ENCODE results near the gene LMO2. TPM values are rescaled to one million over a fixed set of nuclear protein-coding genes. Genes with fewer than 3 reads are reported as not detected.

Gene LMO2
- total and polyA plus RNA-seq, 2 of the 13 experiments (the other 11 are each of a cell fraction or from before 2014, with no cell fraction given): not detected

DNA sequence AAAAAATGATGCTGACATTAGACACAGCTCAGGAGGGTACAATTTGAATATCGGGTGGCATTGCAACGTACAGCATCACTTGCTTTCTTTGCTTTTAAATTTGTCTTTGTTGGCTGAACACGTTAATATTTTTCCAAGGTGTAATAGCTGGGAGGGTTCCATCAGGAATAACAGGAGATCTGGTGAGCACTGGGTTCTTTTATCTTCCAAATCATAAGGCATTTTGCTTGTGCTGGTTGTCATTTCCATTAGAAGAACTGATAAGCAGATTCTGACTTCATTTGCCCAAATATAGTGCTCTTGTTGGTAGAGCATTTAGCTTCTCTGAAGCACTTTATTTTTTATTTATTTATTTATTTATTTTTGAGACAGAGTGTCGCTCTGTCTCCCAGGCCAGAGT is 48.9 kb downstream of the LMO2 start:
- ChIA-PET CTCF (ENCODE audit: low intra/inter-chr PET ratio, low total read pairs) (no interaction called here), POLR2A (no interaction called here)
- no peaks in the 10 kb centered on the region for H4K20me1 ChIP-seq (ENCODE audit: insufficient read depth, low read length)
- peaks cover 0 to 27% of the 10 kb centered on the region in 2 experiments; a peak in 3 of 5 replicates for H3K27me3 ChIP-seq (ENCODE audit: control insufficient read depth in 1 of 2, insufficient read depth in 2 of 2, low read length in 2 of 2)
- no peaks in the 10 kb centered on the region for H3K9me3 ChIP-seq (ENCODE audit: low read length)
- no peaks in the 10 kb centered on the region for H3K79me2 ChIP-seq (ENCODE audit: insufficient read depth, low read length)
- no peak overlapping the region for H2AFZ ChIP-seq (ENCODE audit: low read length)
- H3K4me1 ChIP-seq (ENCODE audit: insufficient read depth, low read length): no peaks in the 10 kb centered on the region
- 6% methylated on average over 4 of the region's 4 CpGs for WGBS (ENCODE audit: low lambda C conversion rate)
- DNase-seq (ENCODE audit: low spot score) (no peak), FAIRE-seq (no peak), ATAC-seq (no peak)
- TF ChIP-seq ZNF335 (CRISPR knock-in tag; IDR thresholded peaks at IDR 0.05) (no peak), ZNF207 (IDR thresholded peaks at IDR 0.05; ENCODE audit: borderline replicate concordance) (no peak), NFKBIZ (CRISPR knock-in tag; IDR thresholded peaks at IDR 0.05) (no peak), KMT2A (CRISPR knock-in tag; IDR thresholded peaks at IDR 0.05) (no peak), NFE2 (CRISPR knock-in tag; IDR thresholded peaks at IDR 0.05) (no peak), CENPT (CRISPR knock-in tag; IDR thresholded peaks at IDR 0.05; ENCODE audit: low read depth) (no peak)
- TF ChIP-seq, protein P1, sequence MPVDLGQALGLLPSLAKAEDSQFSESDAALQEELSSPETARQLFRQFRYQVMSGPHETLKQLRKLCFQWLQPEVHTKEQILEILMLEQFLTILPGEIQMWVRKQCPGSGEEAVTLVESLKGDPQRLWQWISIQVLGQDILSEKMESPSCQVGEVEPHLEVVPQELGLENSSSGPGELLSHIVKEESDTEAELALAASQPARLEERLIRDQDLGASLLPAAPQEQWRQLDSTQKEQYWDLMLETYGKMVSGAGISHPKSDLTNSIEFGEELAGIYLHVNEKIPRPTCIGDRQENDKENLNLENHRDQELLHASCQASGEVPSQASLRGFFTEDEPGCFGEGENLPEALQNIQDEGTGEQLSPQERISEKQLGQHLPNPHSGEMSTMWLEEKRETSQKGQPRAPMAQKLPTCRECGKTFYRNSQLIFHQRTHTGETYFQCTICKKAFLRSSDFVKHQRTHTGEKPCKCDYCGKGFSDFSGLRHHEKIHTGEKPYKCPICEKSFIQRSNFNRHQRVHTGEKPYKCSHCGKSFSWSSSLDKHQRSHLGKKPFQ (CRISPR knock-in tag; IDR thresholded peaks at IDR 0.05; ENCODE audit: insufficient replicate concordance): no peak
- TF ChIP-seq, protein P2, sequence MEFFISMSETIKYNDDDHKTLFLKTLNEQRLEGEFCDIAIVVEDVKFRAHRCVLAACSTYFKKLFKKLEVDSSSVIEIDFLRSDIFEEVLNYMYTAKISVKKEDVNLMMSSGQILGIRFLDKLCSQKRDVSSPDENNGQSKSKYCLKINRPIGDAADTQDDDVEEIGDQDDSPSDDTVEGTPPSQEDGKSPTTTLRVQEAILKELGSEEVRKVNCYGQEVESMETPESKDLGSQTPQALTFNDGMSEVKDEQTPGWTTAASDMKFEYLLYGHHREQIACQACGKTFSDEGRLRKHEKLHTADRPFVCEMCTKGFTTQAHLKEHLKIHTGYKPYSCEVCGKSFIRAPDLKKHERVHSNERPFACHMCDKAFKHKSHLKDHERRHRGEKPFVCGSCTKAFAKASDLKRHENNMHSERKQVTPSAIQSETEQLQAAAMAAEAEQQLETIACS (CRISPR knock-in tag; IDR thresholded peaks at IDR 0.05): no peak
- no peaks in the 10 kb centered on the region for H3K36me3 ChIP-seq (replicated peaks in 1 of 2; ENCODE audit: control insufficient read depth in 1 of 2, insufficient read depth in 2 of 2, low read length in 2 of 2)
- H3K9ac ChIP-seq (ENCODE audit: insufficient read depth, low read depth, low read length): no peak overlapping the region
- H3K4me3 ChIP-seq (replicated peaks in 1 of 3; ENCODE audit: insufficient read depth in 1 of 3, low read depth in 2 of 3, low read length in 3 of 3): no peak overlapping the region
- intact Hi-C loops (cut with micrococcal nuclease; ENCODE audit: unreplicated experiment): no loop called here
- no TSS peak for BruUV-seq (replicated peaks)
- in situ Hi-C loops (cut with HindIII; ENCODE audit: extremely low pct_ligation_motif_present, low pct_unique_long_range_greater_than_20kb): no loop called here
- no peak overlapping the region for H3K4me2 ChIP-seq (ENCODE audit: low read depth, low read length)
- H3K27ac ChIP-seq (ENCODE audit: extremely low read length, insufficient read depth, low read length): no peak overlapping the region
